GM12872 (cell line): Measurements from ENCODE around the gene HS1BP3.

ENCODE experiments used
- TF ChIP-seq, protein P1 (sequence below): IDR thresholded peaks from 3 replicates; pipeline ENCODE4 v1.5.1; 2011; ENCODE audit warnings: low read depth, mild to moderate bottlenecking, low read length, moderate library complexity; ENCODE audit not compliant: insufficient read depth

HS1BP3 gene

DNA sequence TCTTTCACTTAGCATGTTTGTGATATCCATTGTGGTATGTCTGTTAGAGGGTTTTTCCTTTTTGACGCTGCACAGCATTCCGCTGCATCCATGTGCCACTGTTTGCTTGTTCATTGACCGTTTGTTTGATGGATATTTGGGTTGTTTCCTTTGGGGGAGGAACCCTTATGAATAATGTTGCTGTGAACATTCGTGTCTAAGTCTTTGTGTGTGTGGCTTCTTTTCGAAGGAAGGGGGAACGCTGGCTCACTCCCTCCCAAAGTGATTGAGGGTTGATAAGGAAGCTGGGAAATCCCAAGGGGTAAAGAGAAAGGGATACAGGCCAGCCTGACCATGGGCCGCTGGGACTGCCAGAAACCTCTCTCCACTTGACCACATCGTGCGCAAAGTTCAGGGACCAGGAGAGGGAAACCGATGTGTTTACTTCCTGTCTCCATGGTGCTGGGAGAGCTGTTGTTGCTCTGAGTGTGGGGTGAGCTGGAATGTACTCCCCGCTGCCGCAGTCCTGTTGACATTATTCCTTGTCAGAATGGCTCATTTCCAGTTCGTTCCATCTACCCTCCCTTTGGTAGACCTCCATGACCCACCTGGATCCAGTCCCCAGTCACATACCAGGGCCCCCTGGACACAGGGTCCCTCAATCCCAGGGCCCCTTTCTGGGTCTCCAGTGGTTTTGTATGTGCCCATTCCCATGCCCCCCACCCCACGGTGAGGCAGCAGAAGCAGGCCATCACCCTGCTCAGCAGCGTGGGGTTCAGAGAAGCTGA lies 39.6 kb downstream of the HS1BP3 start:
- TF ChIP-seq, protein P1, sequence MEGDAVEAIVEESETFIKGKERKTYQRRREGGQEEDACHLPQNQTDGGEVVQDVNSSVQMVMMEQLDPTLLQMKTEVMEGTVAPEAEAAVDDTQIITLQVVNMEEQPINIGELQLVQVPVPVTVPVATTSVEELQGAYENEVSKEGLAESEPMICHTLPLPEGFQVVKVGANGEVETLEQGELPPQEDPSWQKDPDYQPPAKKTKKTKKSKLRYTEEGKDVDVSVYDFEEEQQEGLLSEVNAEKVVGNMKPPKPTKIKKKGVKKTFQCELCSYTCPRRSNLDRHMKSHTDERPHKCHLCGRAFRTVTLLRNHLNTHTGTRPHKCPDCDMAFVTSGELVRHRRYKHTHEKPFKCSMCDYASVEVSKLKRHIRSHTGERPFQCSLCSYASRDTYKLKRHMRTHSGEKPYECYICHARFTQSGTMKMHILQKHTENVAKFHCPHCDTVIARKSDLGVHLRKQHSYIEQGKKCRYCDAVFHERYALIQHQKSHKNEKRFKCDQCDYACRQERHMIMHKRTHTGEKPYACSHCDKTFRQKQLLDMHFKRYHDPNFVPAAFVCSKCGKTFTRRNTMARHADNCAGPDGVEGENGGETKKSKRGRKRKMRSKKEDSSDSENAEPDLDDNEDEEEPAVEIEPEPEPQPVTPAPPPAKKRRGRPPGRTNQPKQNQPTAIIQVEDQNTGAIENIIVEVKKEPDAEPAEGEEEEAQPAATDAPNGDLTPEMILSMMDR, result no peak

DNA sequence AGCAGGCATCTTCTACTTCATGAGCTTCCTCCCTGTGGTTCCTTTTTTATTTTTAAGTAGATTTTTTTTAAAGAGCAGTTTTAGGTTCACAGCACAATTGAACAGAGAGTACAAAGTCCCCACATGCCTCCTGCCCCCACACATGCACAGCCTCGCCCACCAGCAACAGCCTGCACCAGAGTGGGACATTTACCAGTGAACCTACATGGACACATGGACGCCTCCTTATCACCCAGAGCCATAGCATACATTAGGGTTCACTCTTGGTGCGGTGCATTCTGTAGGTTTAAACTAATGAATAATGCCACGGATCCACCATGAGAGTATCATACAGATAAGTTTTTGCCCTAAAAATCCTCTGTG lies 40.9 kb downstream of the HS1BP3 start:
- TF ChIP-seq, protein P1, result no peak

DNA sequence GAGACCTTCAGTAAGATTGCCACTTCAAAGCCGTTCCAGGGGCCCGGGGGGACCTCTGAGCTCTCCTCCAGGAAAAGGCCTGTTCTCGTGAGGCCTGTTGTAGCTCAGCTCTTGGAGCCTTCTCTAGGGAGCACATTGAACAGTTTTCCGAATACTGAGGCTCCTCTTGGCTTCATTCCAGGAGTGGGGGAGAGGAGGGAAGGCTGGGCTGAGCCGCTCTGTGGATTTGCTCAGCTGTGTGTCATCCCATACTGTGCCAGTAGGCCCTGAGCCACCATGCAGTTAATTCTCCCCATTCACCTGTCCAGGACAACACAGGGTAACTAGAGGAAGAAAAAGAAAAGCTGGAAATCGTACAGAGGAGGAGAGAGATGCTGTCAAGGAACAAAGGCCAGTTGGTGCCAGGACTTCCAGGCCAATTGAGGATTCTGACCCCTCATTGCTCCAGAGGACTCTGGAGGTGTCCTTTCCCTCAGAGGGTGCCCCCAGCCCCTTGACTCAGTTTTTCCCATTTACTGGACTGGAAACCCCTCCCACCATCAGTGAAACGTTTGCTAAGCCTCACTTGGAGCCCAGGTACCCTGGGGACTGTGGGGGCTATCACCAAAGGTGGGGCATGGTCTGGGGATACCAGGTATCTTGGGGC lies 41.4 kb downstream of the HS1BP3 start:
- TF ChIP-seq, protein P1, result no peak

DNA sequence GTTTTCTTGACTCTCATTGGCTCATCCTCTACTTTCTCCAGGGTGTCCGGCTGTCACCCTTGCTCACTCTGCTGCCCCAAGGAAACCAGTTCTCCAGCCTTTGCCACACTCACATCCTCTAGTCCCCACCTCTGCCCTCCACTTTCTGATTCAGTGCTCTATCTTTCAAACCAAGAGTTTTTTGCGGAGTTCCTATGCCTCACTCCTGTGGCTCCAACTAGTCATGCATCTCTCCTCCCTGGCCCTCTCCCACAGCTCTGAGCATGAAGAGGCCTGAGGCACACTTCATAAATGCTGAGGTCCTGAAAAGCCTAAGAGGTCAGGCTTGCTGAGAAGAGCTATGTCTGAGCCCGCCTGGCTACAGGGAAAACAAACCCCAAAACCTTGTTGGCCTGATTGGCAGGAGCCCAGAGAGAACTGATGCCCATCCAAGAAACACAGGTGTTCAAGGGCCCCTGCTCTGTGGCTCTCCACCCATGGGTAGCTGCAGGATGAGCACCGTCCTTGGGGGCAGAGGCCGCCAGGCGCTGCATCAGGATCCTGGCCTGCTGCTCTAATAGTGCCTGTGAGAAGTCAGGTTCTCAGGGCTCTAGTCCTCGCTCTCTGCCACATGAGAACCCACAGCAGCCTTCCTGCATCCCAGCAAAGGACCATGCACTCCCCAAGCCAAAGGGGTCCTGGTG lies 42.1 kb downstream of the HS1BP3 start:
- TF ChIP-seq, protein P1, result no peak

DNA sequence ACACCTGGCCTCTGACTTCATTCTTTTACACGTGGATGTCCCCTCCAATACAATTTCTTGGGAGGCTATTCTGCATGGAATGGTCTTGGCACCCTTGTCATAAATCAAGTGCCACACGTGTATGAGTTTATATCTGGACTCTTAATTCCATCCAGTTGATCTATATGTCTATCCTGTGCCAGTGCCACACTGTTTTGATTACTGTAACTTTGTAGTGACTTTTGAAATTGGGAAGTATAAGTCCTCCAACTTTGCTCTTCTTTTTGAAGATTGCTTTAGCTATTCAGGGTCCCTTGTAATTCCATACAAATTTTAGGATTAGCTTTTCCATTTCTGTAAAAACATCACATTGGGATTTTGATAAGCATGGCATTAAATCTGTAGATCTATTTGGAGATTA lies 43.5 kb downstream of the HS1BP3 start:
- TF ChIP-seq, protein P1, result no peak

DNA sequence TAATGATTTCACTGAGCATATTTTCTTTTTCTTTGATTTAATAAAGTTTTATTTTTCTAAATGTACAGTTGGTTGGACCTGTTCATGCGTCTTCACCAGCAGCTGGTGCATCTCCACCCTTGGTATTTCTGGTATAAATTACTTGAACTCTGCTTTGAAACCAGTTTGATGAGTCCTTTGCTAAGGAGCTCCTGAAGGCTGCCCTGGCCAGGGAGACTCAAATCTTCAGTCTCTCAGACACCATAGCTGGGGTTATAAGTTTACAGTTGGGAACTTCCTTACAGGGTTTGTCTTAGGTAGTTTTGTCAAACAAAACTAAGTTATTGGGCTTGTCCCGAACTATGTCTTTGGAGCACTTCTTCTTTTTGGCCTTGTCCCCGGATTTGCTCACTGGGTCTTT lies 44.7 kb downstream of the HS1BP3 start:
- TF ChIP-seq, protein P1, result no peak

DNA sequence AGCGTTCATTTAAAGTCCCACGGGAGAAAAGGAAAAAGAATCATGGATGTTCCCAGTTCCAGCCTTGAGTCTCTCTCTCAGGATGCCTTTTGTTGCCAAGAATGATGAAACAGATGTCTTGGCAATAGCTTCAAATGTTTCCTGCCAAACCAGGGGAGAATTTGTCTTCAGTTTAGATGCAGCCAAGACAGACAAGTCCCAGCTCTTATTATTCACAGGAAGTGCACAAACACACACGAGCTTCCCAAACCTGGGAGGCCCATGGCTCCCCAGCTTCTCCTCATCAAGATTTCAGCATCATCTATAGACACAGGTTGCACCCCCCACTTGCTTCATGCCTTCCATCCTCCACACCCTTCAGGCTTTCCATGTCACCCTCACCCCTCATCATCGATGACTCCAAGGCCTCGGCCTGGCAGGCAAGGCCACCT lies 45.9 kb downstream of the HS1BP3 start:
- TF ChIP-seq, protein P1, result no peak
